ENCODE measurements around the gene RPS23. TPM values are rescaled to one million over a fixed set of nuclear protein-coding genes. Genes with fewer than 3 reads are reported as not detected.

Gene RPS23
- total RNA-seq, 2 donors from 2014 or later, result 3,104 to 3,340 TPM

GRCh38 chr5:82301190-82301589 is 23.0 kb upstream of the RPS23 start:
- Mint-ChIP-seq H3K36me3 (ENCODE audit: low read depth) (no peaks in the 10 kb centered on the region), H3K4me3 (no peak overlapping the region), H3K9me3 (no peaks in the 10 kb centered on the region), H3K27ac (no peak overlapping the region), H3K4me1 (no peaks in the 10 kb centered on the region), H3K27me3 (no peaks in the 10 kb centered on the region)
- ATAC-seq (replicated peaks), result no peak

- no peaks in the 10 kb centered on the region for H3K4me1 Mint-ChIP-seq
- H3K4me3 Mint-ChIP-seq, result no peak overlapping the region
- H3K27me3 Mint-ChIP-seq, result no peaks in the 10 kb centered on the region
- no peak overlapping the region for H3K27ac Mint-ChIP-seq
- H3K36me3 Mint-ChIP-seq (ENCODE audit: low read depth), result no peaks in the 10 kb centered on the region
- H3K9me3 Mint-ChIP-seq, result no peaks in the 10 kb centered on the region
- no peak for ATAC-seq (replicated peaks)
Measured at GRCh38 chr5:82298668-82299067, 20.5 kb upstream of the RPS23 start.

GRCh38 chr5:82297711-82298110 is 19.6 kb upstream of the RPS23 start:
- no peak for ATAC-seq (replicated peaks)
- Mint-ChIP-seq H3K9me3 (no peaks in the 10 kb centered on the region), H3K27me3 (no peaks in the 10 kb centered on the region), H3K4me3 (no peak overlapping the region), H3K4me1 (no peaks in the 10 kb centered on the region), H3K36me3 (ENCODE audit: low read depth) (no peaks in the 10 kb centered on the region), H3K27ac (no peak overlapping the region)

- H3K4me1 Mint-ChIP-seq, result no peaks in the 10 kb centered on the region
- no peak for ATAC-seq (replicated peaks)
Measured at GRCh38 chr5:82296929-82297328, 18.8 kb upstream of the RPS23 start.

DNA sequence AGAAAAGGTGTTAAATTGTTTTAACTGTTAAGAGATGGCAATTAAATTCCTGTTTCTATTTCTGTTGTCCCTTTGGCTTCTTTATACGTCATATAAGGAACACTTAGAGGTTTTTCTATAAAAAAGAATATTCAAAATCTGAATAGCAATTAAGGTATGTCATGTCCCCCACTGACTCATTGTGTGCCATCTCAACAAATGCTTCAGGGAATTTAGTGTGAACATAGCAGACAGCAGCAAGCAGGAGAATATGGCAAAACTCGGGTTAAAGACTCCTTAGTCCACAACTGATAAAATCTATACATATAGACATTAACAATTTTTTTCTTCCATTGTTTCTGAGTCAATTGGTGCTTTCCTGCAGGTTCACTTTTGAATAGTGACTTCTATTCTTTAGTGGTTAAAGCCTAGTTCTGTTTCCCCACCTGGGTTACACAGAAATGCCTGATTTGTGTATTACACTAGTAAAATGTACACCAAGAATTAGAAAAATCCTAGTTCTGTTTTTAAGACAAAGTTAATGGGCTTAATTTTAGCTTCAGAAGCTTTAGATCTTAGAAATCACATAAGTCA is 17.9 kb upstream of the RPS23 start:
- no peaks in the 10 kb centered on the region for H3K4me1 Mint-ChIP-seq
- no peak overlapping the region for H3K27ac Mint-ChIP-seq
- H3K36me3 Mint-ChIP-seq (ENCODE audit: low read depth), result no peaks in the 10 kb centered on the region
- no peaks in the 10 kb centered on the region for H3K27me3 Mint-ChIP-seq
- no peak overlapping the region for H3K4me3 Mint-ChIP-seq
- no peaks in the 10 kb centered on the region for H3K9me3 Mint-ChIP-seq
- ATAC-seq (replicated peaks), result peak; percentile 12

More at GRCh38 chr5:82296929-82297328, 18.8 kb upstream of the RPS23 start:
- H3K4me3 Mint-ChIP-seq, result no peak overlapping the region
- no peaks in the 10 kb centered on the region for H3K9me3 Mint-ChIP-seq
- H3K27me3 Mint-ChIP-seq, result no peaks in the 10 kb centered on the region
- H3K36me3 Mint-ChIP-seq (ENCODE audit: low read depth), result no peaks in the 10 kb centered on the region
- no peak overlapping the region for H3K27ac Mint-ChIP-seq

DNA sequence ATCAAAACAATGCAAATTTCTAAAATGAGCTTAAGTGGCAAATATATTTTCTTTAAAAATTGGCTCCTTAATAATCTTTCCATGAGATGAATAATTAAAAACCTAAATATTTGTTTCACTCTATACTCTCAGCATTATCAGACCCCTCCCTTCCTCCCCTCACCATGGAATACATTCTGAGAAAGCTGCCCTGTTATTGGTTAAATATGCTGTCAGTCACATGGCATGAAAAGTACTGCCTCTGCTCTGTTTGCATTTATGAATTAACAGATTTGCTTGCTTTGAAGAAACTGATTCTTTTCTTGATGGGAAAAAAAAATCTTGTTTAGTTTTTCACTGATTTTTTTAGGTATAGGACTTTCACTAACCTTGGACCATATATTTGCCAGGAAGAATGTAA is 17.0 kb upstream of the RPS23 start:
- H3K36me3 Mint-ChIP-seq (ENCODE audit: low read depth), result no peaks in the 10 kb centered on the region
- no peak for ATAC-seq (replicated peaks)
- no peak overlapping the region for H3K27ac Mint-ChIP-seq
- no peaks in the 10 kb centered on the region for H3K27me3 Mint-ChIP-seq
- no peak overlapping the region for H3K4me3 Mint-ChIP-seq
- no peaks in the 10 kb centered on the region for H3K9me3 Mint-ChIP-seq
- H3K4me1 Mint-ChIP-seq, result no peaks in the 10 kb centered on the region

DNA sequence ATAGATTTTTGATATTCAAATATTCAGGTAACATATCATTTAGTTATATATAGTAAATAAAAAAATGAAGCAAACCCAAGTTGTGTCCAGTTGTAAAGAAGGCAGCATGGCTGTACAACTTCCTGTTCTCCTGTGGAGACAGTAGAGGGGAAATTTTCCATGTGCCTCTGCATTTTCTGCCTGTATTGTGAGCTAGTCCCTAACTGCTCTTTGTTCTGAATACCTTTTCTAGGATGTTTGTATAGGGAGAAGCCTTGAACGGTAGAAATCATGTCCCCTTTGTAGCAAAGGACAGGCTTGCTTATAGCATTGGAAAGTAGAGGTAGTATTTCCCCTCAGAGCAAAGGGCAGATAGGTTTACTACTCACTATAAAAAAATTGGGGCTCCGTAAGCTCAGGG is 13.3 kb upstream of the RPS23 start:
- Mint-ChIP-seq H3K9me3 (no peaks in the 10 kb centered on the region), H3K4me1 (no peaks in the 10 kb centered on the region), H3K27ac (no peak overlapping the region), H3K4me3 (no peak overlapping the region), H3K27me3 (no peaks in the 10 kb centered on the region), H3K36me3 (ENCODE audit: low read depth) (no peaks in the 10 kb centered on the region)
- ATAC-seq (replicated peaks), result no peak

GRCh38 chr5:82290908-82291307 is 12.8 kb upstream of the RPS23 start:
- Mint-ChIP-seq H3K36me3 (ENCODE audit: low read depth) (no peaks in the 10 kb centered on the region), H3K4me3 (no peak overlapping the region), H3K27ac (no peak overlapping the region), H3K4me1 (no peaks in the 10 kb centered on the region), H3K27me3 (no peaks in the 10 kb centered on the region), H3K9me3 (no peaks in the 10 kb centered on the region)
- no peak for ATAC-seq (replicated peaks)

DNA sequence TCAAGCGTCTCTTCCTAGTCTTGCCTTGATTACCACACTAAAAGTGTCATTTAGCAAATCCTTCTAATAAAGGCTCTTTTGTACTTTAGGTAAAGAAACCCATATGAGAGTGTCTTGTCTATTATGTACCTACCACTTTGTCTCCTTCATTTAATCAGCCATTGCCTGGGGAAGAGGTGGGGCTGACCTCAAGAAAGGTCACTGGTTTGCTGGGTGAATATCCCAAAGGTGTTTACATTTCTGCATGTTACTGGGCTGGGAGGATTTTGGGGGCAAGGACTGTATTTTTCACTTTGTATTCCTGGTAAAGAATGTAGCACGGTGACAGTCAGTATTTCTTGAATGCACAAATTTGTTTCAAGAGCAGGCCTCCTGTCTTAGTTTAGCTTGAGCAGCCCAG is 11.9 kb upstream of the RPS23 start:
- Mint-ChIP-seq H3K36me3 (ENCODE audit: low read depth) (no peaks in the 10 kb centered on the region), H3K27ac (no peak overlapping the region), H3K4me1 (no peaks in the 10 kb centered on the region), H3K27me3 (no peaks in the 10 kb centered on the region), H3K9me3 (no peaks in the 10 kb centered on the region), H3K4me3 (no peak overlapping the region)
- no peak for ATAC-seq (replicated peaks)

DNA sequence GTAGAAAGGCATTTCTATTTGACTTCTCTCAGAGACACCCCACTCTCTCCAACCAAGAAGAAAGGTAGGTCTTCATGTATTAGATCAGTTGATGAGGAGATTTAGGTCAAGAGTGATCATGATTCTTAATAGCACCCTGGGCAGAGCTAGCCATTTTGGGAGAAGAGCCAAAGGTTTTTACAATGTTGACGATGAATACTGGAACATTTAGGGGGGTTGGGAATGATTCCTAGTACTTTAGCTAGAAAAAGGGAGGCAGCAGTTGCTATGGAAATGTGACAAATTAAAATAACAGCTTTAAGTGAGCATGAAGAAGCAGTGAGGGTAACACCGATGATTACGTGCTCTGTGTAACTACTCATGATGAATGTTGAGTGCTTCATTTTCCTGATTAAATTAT is 9.5 kb upstream of the RPS23 start:
- ATAC-seq (replicated peaks), result no peak
- Mint-ChIP-seq H3K36me3 (ENCODE audit: low read depth) (no peaks in the 10 kb centered on the region), H3K27me3 (no peaks in the 10 kb centered on the region), H3K4me1 (no peaks in the 10 kb centered on the region), H3K27ac (no peak overlapping the region), H3K9me3 (no peaks in the 10 kb centered on the region), H3K4me3 (no peak overlapping the region)

- Mint-ChIP-seq H3K4me3 (no peak overlapping the region), H3K4me1 (peaks cover 2% of the 10 kb centered on the region)
Measured at GRCh38 chr5:82285206-82285605, 7.1 kb upstream of the RPS23 start.

GRCh38 chr5:82283893-82284292 is 5.7 kb upstream of the RPS23 start:
- no peak overlapping the region for H3K4me3 Mint-ChIP-seq
- peaks cover 12% of the 10 kb centered on the region for H3K4me1 Mint-ChIP-seq
- H3K9me3 Mint-ChIP-seq, result no peaks in the 10 kb centered on the region
- no peak for ATAC-seq (replicated peaks)
- H3K36me3 Mint-ChIP-seq (ENCODE audit: low read depth), result peaks cover under 1% of the 10 kb centered on the region
- H3K27me3 Mint-ChIP-seq, result no peaks in the 10 kb centered on the region
- H3K27ac Mint-ChIP-seq, result no peak overlapping the region

More at GRCh38 chr5:82285206-82285605, 7.1 kb upstream of the RPS23 start:
- Mint-ChIP-seq H3K9me3 (no peaks in the 10 kb centered on the region), H3K27me3 (no peaks in the 10 kb centered on the region), H3K27ac (no peak overlapping the region), H3K36me3 (ENCODE audit: low read depth) (no peaks in the 10 kb centered on the region)
- no peak for ATAC-seq (replicated peaks)

DNA sequence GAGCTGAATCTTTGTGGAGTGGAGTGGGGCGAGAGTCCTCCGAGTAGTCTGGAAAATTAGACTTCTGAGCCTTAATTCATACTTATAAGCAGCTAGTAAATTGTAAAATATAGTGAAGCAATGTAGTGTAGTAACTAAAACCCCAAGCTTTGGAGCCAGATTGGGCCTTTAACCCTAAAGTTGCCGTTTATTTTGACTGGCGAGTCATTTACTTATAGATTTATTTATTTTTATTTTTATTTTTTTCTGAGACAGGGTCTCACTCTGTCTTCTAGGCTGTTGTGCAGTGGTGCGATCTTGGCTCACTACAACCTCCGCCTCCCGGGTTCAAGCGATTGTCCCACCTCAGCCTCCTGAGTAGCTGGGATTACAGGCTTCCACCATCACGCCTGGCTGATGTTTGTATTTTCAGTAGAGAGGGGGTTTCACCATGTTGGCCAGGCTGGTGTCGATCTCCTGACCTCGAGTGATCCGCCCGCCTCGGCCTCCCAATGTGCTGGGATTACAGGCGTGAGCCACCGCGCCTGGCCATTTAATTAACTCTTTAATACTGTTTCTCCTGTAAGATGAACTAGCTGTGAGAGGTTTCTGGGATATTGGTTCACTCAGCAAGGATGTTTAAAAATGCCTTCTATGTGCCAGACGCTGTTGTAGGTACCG is 687 bp upstream of the RPS23 start:
- peaks cover 26% of the 10 kb centered on the region for H3K4me1 Mint-ChIP-seq
- ATAC-seq (replicated peaks), result no peak
- peak overlapping the region; percentile 96 for H3K4me3 Mint-ChIP-seq
- peak overlapping the region; percentile 100 for H3K27ac Mint-ChIP-seq
- no peaks in the 10 kb centered on the region for H3K27me3 Mint-ChIP-seq
- peaks cover 51% of the 10 kb centered on the region for H3K36me3 Mint-ChIP-seq (ENCODE audit: low read depth)
- H3K9me3 Mint-ChIP-seq, result no peaks in the 10 kb centered on the region

- ATAC-seq (replicated peaks), result no peak
- Mint-ChIP-seq H3K36me3 (ENCODE audit: low read depth) (peaks cover 62% of the 10 kb centered on the region), H3K4me1 (peaks cover 28% of the 10 kb centered on the region), H3K4me3 (peak overlapping the region; percentile 96), H3K27ac (peak overlapping the region; percentile 100), H3K9me3 (no peaks in the 10 kb centered on the region), H3K27me3 (no peaks in the 10 kb centered on the region)
Measured at GRCh38 chr5:82277613-82277986, 554 bp downstream of the RPS23 start.

DNA sequence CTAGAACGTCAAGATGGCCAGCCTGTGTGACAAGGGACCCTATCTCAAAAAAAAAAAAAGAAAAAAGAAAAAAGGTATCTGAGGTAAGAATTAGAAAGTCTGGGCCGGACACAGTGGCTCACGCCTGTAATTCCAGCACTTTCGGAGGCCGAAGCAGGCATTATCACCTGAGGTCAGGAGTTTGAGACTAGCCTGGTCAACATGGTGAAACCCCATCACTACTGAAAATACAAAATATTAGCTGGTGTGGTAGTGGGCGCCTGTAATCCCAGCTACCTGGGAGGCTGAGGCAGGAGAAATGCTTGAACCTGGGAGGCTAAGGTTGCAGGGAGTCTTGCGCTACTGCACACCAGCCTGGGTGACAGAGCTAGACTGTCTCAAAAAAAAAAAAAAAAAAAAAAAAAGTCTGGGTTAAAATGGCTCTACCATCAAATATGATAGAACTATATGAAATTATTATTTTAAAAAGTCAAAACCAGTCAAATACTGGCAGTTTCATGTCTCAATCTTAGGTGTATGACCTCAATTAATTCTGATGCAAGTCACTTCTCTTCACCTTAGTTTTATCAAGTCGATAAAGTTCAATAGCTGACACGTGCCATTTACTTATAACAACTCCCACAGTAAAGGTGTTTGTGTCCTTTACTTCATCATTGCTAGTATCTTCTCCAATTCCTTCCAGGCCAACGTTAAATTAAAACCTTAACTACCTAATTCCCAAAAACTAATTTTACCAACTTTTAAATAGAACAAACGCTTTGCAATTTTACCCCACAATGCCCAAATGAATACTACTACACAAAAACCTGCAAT is 1.1 kb downstream of the RPS23 start:
- ATAC-seq (replicated peaks), result no peak
- H3K4me1 Mint-ChIP-seq, result peaks cover 31% of the 10 kb centered on the region
- peak overlapping the region; percentile 100 for H3K27ac Mint-ChIP-seq
- H3K9me3 Mint-ChIP-seq, result no peaks in the 10 kb centered on the region
- peak overlapping the region; percentile 96 for H3K4me3 Mint-ChIP-seq
- H3K36me3 Mint-ChIP-seq (ENCODE audit: low read depth), result peaks cover 68% of the 10 kb centered on the region
- no peaks in the 10 kb centered on the region for H3K27me3 Mint-ChIP-seq

Measured in activated T-helper 17 cell treated with anti-CD3 and anti-CD28 coated beads, Interleukin-2, amount 50 U/mL, for 72 hours (primary cell).